ENCODE measurements around the gene KCNN2. TPM values are rescaled to one million over a fixed set of nuclear protein-coding genes. Genes with fewer than 3 reads are reported as not detected.

KCNN2 gene
- total and polyA plus RNA-seq, 2 of the 4 experiments (the other 2 are of a cell fraction) = 2.2 to 8.8 TPM

DNA sequence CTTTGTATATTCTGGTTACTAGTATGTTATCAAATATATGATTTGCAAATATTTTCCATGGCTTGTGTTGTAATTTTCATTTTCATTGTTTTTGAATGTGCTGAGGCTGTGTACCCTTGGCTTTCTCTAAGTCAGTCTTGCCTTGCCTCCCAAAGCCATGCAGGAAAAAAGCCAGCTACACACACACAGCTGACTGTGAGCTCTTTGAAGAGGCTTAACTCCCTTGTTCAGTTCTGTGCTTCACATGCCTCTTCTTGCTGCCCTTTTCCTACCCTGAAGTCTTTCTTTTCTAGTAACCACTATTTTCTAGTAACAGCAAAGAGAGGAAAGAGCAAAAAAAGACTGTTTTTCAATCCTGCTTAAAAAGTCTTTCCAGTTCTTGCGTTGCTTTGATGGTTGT lies 53.9 kb downstream of the KCNN2 start:
- no CpG with 5 or more reads among the region's 1 CpG for WGBS, 2 experiments (ENCODE audit: extremely low coverage in 2 of 2, insufficient read length in 1 of 2)
- CTCF ChIA-PET = interaction anchor here (0.6 to 0.7 kb wide), 2 partner anchors 11 to 559 kb away, joined by 3 read pairs; no protein-coding TSS in a partner anchor
- no peak for ATAC-seq (ENCODE audit: low read depth)

More for the DNA sequence above, 53.9 kb downstream of the KCNN2 start:
- peaks cover 14% of the 10 kb centered on the region for H3K4me1 ChIP-seq (ENCODE audit: control insufficient read depth, insufficient read depth, low read length)
- no peak overlapping the region for H2AFZ ChIP-seq (replicated peaks; ENCODE audit: low read length, poor library complexity)
- H3K14ac ChIP-seq (replicated peaks; ENCODE audit: low read depth, low read length) = 0 out of 2 replicates have a peak overlapping the region, but pooled peaks have one; percentile 6
- H3K9ac ChIP-seq (ENCODE audit: low read depth, low read length) = no peak overlapping the region
- H2BK5ac ChIP-seq (ENCODE audit: low read depth, low read length, poor library complexity, severe bottlenecking) = no peak overlapping the region
- BruUV-seq (replicated peaks) = no TSS peak
- DNase-seq = no peak
- in situ Hi-C loops (cut with MboI; ENCODE audit: low sequenced_read_pairs) = no loop called here
- H3K4me2 ChIP-seq (ENCODE audit: low read depth, low read length) = no peak overlapping the region
- no peaks in the 10 kb centered on the region for H3K9me3 ChIP-seq (ENCODE audit: control insufficient read depth, insufficient read depth, low read length)
- H4K5ac ChIP-seq (ENCODE audit: low read depth, low read length) = no peak overlapping the region
- no peaks in the 10 kb centered on the region for H3K27me3 ChIP-seq (ENCODE audit: control insufficient read depth, insufficient read depth, low read length)
- no peak overlapping the region for H3K4ac ChIP-seq (ENCODE audit: low read depth, low read length)
- no peak overlapping the region for H4K91ac ChIP-seq (ENCODE audit: insufficient read depth, low read depth, low read length)
- dilution Hi-C loops (cut with HindIII; ENCODE audit: low sequenced_read_pairs, unreplicated experiment) = no loop called here
- no peaks in the 10 kb centered on the region for H3K9me1 ChIP-seq (ENCODE audit: insufficient read depth, low read length)
- H3K18ac ChIP-seq (ENCODE audit: low read depth, low read length) = no peak overlapping the region
- no peak overlapping the region for H2AK9ac ChIP-seq (replicated peaks; ENCODE audit: low read depth, low read length, poor library complexity)
- H2BK15ac ChIP-seq (ENCODE audit: low read depth, low read length) = no peak overlapping the region
- H3K56ac ChIP-seq (ENCODE audit: extremely low read depth, insufficient read depth, low read length) = no peak overlapping the region
- no peak overlapping the region for H2BK120ac ChIP-seq (ENCODE audit: low read depth, low read length)
- H2AK5ac ChIP-seq (ENCODE audit: low read depth, low read length) = no peak overlapping the region
- TF ChIP-seq SMC3 (IDR thresholded peaks at IDR 0.05; ENCODE audit: low read depth, low read length) (no peak), BHLHE40 (IDR thresholded peaks at IDR 0.05; ENCODE audit: low read depth, low read length) (no peak), RFX5 (IDR thresholded peaks at IDR 0.05; ENCODE audit: low read depth, low read length) (no peak), NFE2L2 (IDR thresholded peaks at IDR 0.05; ENCODE audit: low read depth, low read length) (no peak), MAFK (IDR thresholded peaks at IDR 0.05; ENCODE audit: low read depth, low read length) (no peak), POLR2A (IDR thresholded peaks at IDR 0.05; ENCODE audit: low read depth, low read length) (no peak), CEBPB (IDR thresholded peaks at IDR 0.05; ENCODE audit: low read depth, low read length) (no peak), CHD1 (IDR thresholded peaks at IDR 0.05; ENCODE audit: low read depth, low read length) (no peak), FOS (IDR thresholded peaks at IDR 0.05; ENCODE audit: low read depth, low read length) (no peak), MXI1 (IDR thresholded peaks at IDR 0.05; ENCODE audit: borderline replicate concordance, low read depth, low read length) (no peak), MAZ (IDR thresholded peaks at IDR 0.05; ENCODE audit: borderline replicate concordance, low read depth, low read length) (no peak), RAD21 (IDR thresholded peaks at IDR 0.05; ENCODE audit: low read length) (no peak), RCOR1 (IDR thresholded peaks at IDR 0.05; ENCODE audit: insufficient replicate concordance, low read length) (no peak)
- TF ChIP-seq, protein P1, sequence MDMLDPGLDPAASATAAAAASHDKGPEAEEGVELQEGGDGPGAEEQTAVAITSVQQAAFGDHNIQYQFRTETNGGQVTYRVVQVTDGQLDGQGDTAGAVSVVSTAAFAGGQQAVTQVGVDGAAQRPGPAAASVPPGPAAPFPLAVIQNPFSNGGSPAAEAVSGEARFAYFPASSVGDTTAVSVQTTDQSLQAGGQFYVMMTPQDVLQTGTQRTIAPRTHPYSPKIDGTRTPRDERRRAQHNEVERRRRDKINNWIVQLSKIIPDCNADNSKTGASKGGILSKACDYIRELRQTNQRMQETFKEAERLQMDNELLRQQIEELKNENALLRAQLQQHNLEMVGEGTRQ (IDR thresholded peaks at IDR 0.05; ENCODE audit: low read depth, low read length) = no peak
- TF ChIP-seq, protein P2, sequence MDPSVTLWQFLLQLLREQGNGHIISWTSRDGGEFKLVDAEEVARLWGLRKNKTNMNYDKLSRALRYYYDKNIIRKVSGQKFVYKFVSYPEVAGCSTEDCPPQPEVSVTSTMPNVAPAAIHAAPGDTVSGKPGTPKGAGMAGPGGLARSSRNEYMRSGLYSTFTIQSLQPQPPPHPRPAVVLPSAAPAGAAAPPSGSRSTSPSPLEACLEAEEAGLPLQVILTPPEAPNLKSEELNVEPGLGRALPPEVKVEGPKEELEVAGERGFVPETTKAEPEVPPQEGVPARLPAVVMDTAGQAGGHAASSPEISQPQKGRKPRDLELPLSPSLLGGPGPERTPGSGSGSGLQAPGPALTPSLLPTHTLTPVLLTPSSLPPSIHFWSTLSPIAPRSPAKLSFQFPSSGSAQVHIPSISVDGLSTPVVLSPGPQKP (IDR thresholded peaks at IDR 0.05; ENCODE audit: borderline replicate concordance, low read depth, low read length) = no peak
- TF ChIP-seq, protein P3, sequence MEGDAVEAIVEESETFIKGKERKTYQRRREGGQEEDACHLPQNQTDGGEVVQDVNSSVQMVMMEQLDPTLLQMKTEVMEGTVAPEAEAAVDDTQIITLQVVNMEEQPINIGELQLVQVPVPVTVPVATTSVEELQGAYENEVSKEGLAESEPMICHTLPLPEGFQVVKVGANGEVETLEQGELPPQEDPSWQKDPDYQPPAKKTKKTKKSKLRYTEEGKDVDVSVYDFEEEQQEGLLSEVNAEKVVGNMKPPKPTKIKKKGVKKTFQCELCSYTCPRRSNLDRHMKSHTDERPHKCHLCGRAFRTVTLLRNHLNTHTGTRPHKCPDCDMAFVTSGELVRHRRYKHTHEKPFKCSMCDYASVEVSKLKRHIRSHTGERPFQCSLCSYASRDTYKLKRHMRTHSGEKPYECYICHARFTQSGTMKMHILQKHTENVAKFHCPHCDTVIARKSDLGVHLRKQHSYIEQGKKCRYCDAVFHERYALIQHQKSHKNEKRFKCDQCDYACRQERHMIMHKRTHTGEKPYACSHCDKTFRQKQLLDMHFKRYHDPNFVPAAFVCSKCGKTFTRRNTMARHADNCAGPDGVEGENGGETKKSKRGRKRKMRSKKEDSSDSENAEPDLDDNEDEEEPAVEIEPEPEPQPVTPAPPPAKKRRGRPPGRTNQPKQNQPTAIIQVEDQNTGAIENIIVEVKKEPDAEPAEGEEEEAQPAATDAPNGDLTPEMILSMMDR (conservative IDR thresholded peaks at IDR 0.05; ENCODE audit: low read depth, low read length) = no peak
- intact Hi-C loops (cut with micrococcal nuclease) = loop anchor here (10.0 kb wide), 1 partner anchor 161 kb away; no protein-coding TSS in a partner anchor
- peak overlapping the region; percentile 44; the same call in 1 of the 2 replicates for H2BK20ac ChIP-seq (ENCODE audit: low read depth, low read length)
- H3K36me3 ChIP-seq (ENCODE audit: control insufficient read depth, insufficient read depth, low read length) = no peaks in the 10 kb centered on the region
- no peak overlapping the region for H3K23ac ChIP-seq (ENCODE audit: low read depth, low read length)
- POLR2A ChIA-PET (ENCODE audit: unreplicated experiment) = no interaction called here
- H3K27ac ChIP-seq (ENCODE audit: insufficient read depth, low read length) = no peak overlapping the region
- H3K4me3 ChIP-seq (ENCODE audit: insufficient read depth, low read depth, low read length) = no peak overlapping the region
- H4K8ac ChIP-seq (ENCODE audit: low read depth in 2 of 2, low read length in 2 of 2) = no peak overlapping the region
- H3K79me1 ChIP-seq (ENCODE audit: low read depth in 1 of 2, low read length in 2 of 2) = peaks cover 0 to 2% of the 10 kb centered on the region in 2 experiments; a peak in 2 of 4 replicates
- no peaks in the 10 kb centered on the region for H4K20me1 ChIP-seq (ENCODE audit: insufficient read depth, low read length)

Measured in IMR-90 (cell line).